OCI-LY7 (cell line): ENCODE measurements around the gene ANO6. TPM values are rescaled to one million over a fixed set of nuclear protein-coding genes. Genes with fewer than 3 reads are reported as not detected.

Experiments used
- BruUV-seq: library from RNA; stranded (reverse); fragments of 400-500 nt; replicated peaks from 2 replicates; lab custom pipeline; 2021; lab: Mats Ljungman, UMichigan
- CTCF ChIA-PET: fragments of 300-600 bp; sonication (Branson Sonifier 250); formaldehyde crosslinking; loops from one replicate; lab custom pipeline; 2022; ENCODE audit warnings: antibody characterized with exemption; ENCODE audit not compliant: unreplicated experiment; lab: Charles Lee
- POLR2A ChIA-PET: fragments of 300-600 bp; sonication (Branson Sonifier 250); formaldehyde crosslinking; loops from one replicate; lab custom pipeline; 2022; ENCODE audit warnings: antibody characterized with exemption; lab: Charles Lee
- DNase-seq: peaks from one replicate; pipeline ENCODE4 v3.0.0-alpha.2; 2015; ENCODE audit warnings: low spot score
- H2AFZ ChIP-seq: fragments of 200-600 bp; sonication (generic), shearing (Covaris generic); 2 replicates; pipeline ENCODE4 v1.6.1; 2014; ENCODE audit warnings: mild to moderate bottlenecking, antibody characterized with exemption, low read length, moderate library complexity
- H3K27ac ChIP-seq: fragments of 200-600 bp; sonication (generic); 2 replicates; pipeline ENCODE4 v1.5.1; 2014; ENCODE audit warnings: mixed run types, low read depth, mild to moderate bottlenecking, moderate library complexity, low read length, inconsistent platforms; ENCODE audit not compliant: poor library complexity, severe bottlenecking
- H3K36me3 ChIP-seq: fragments of 200-600 bp; sonication (generic); 2 replicates; pipeline ENCODE4 v1.6.1; 2014; ENCODE audit warnings: mild to moderate bottlenecking, antibody characterized with exemption, low read length, moderate library complexity, mixed read lengths; ENCODE audit not compliant: insufficient read depth
- H3K4me1 ChIP-seq: fragments of 200-600 bp; sonication (generic); 2 replicates; pipeline ENCODE4 v1.5.1; 2014; ENCODE audit warnings: mild to moderate bottlenecking, low read length; ENCODE audit not compliant: insufficient read depth, poor library complexity, severe bottlenecking
- H3K4me2 ChIP-seq: fragments of 200-600 bp; sonication (generic); 2 replicates; pipeline ENCODE4 v1.6.1; 2014; ENCODE audit warnings: mild to moderate bottlenecking, low read length
- H3K4me3 ChIP-seq: fragments of 200-600 bp; sonication (generic); 2 replicates; pipeline ENCODE4 v1.5.1; 2014; ENCODE audit warnings: mild to moderate bottlenecking, low read depth, low read length; ENCODE audit not compliant: poor library complexity, severe bottlenecking
- H3K79me2 ChIP-seq: fragments of 200-600 bp; sonication (generic); 2 replicates; pipeline ENCODE4 v1.6.1; 2016; ENCODE audit warnings: low read depth, mild to moderate bottlenecking, low read length, moderate library complexity, mixed read lengths; ENCODE audit not compliant: insufficient read depth
- H3K9me2 ChIP-seq: fragments of 200-600 bp; sonication (generic); 2 replicates; pipeline ENCODE4 v1.6.1; 2016; ENCODE audit warnings: mild to moderate bottlenecking, low read length, mixed read lengths; ENCODE audit not compliant: insufficient read depth
- H3K9me3 ChIP-seq: fragments of 200-600 bp; sonication (generic); 2 replicates; pipeline ENCODE4 v1.6.1; 2014; ENCODE audit warnings: mild to moderate bottlenecking, mixed run types, low read length, mixed read lengths
- H4K20me1 ChIP-seq: fragments of 200-600 bp; sonication (generic); 2 replicates; pipeline ENCODE4 v1.6.1; 2014; ENCODE audit warnings: mild to moderate bottlenecking, antibody characterized with exemption, low read length, moderate library complexity, mixed read lengths; ENCODE audit not compliant: insufficient read depth
- EZH2phosphoT487 ChIP-seq: fragments of 200-600 bp; sonication (generic); IDR thresholded peaks from 2 replicates; pipeline ENCODE4 v1.6.1; 2018; ENCODE audit warnings: low read depth, borderline replicate concordance, mild to moderate bottlenecking, mixed run types, antibody characterized with exemption, low read length, moderate library complexity, mixed read lengths
- intact Hi-C: fragments of 100-400 bp; cut with micrococcal nuclease; formaldehyde crosslinking; loops from one replicate; pipeline ENCODE4 v1.10.0; 2022; ENCODE audit not compliant: unreplicated experiment
- total RNA-seq, 2 experiments: library from RNA; depleted of rRNA in 1 of 2; stranded (reverse); fragments of >200 nt in 1 of 2; shearing (Covaris generic) in 1 of 2; gene quantifications; 2 replicates each; pipeline ENCODE4 v1.2.3, GENCODE V29; 2014 to 2022
- TF ChIP-seq, protein P1 (sequence below): fragments of 200-600 bp; sonication (generic); conservative IDR thresholded peaks from 2 replicates; pipeline ENCODE4 v1.5.1; 2014; ENCODE audit warnings: mild to moderate bottlenecking, antibody characterized with exemption, low read length, moderate library complexity, mixed read lengths

Gene ANO6
- total RNA-seq, 2 experiments from 2014 or later, result 15.0 to 17.7 TPM

DNA sequence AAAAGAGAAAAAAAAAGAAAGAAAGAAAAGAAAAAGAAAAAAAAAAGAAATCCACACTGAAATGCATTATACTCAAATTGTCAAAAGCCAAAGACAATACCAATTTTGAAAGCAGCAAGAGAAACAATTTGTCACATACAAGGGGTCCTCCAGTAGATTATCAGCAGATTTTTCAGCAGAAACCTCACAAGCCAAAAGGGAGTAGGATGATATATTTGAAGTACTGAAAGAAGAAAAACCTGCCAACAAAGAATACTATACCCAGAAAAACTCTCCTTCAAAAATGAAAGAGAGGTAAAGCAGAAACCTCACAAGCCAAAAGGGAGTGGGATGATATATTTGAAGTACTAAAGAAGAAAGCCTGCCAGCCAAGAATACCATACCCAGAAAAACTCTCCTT is 37.1 kb upstream of the ANO6 start:
- H4K20me1 ChIP-seq, result no peaks in the 10 kb centered on the region
- DNase-seq, result no peak
- CTCF ChIA-PET, result no interaction called here
- intact Hi-C loops, result loop anchor here (10.0 kb wide), 1 partner anchor 86 kb away; no protein-coding TSS in a partner anchor
- no peak overlapping the region for H3K4me3 ChIP-seq
- H3K4me1 ChIP-seq, result no peaks in the 10 kb centered on the region
- BruUV-seq, result no TSS peak
- H3K4me2 ChIP-seq, result no peak overlapping the region
- no peaks in the 10 kb centered on the region for H3K9me2 ChIP-seq
- H3K27ac ChIP-seq, result no peak overlapping the region
- H3K36me3 ChIP-seq, result no peaks in the 10 kb centered on the region
- POLR2A ChIA-PET, result no interaction called here
- H3K79me2 ChIP-seq, result no peaks in the 10 kb centered on the region
- H2AFZ ChIP-seq, result no peak overlapping the region
- TF ChIP-seq, protein P1, sequence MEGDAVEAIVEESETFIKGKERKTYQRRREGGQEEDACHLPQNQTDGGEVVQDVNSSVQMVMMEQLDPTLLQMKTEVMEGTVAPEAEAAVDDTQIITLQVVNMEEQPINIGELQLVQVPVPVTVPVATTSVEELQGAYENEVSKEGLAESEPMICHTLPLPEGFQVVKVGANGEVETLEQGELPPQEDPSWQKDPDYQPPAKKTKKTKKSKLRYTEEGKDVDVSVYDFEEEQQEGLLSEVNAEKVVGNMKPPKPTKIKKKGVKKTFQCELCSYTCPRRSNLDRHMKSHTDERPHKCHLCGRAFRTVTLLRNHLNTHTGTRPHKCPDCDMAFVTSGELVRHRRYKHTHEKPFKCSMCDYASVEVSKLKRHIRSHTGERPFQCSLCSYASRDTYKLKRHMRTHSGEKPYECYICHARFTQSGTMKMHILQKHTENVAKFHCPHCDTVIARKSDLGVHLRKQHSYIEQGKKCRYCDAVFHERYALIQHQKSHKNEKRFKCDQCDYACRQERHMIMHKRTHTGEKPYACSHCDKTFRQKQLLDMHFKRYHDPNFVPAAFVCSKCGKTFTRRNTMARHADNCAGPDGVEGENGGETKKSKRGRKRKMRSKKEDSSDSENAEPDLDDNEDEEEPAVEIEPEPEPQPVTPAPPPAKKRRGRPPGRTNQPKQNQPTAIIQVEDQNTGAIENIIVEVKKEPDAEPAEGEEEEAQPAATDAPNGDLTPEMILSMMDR, result no peak
- TF ChIP-seq EZH2phosphoT487, result no peak
- H3K9me3 ChIP-seq, result peaks cover 8% of the 10 kb centered on the region; the same call in 1 of the 2 replicates

DNA sequence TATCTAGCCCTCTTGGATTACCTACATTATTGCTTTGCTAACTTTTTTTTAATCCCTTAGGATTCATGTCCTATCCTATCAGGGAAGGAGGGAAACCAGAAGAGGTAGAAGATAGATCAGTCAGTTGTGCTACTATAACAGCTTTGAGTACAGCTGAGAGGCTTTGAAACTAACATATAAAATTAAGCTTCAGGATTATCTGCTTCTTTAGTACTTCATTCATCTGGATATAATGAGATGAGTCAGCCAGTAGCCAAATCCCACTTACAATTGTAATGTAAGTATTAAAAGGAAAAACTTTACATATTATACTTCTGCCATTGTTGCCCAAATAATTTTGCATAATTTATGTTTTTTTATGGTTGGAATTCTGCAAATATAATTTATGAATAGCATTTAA is 33.4 kb upstream of the ANO6 start:
- Histone ChIP-seq H3K9me3 (peaks cover 3% of the 10 kb centered on the region; the same call in 1 of the 2 replicates), H4K20me1 (no peaks in the 10 kb centered on the region), H3K9me2 (no peaks in the 10 kb centered on the region), H3K79me2 (no peaks in the 10 kb centered on the region), H3K36me3 (no peaks in the 10 kb centered on the region), H3K27ac (no peak overlapping the region), H3K4me2 (no peak overlapping the region), H3K4me1 (no peaks in the 10 kb centered on the region), H3K4me3 (no peak overlapping the region), H2AFZ (no peak overlapping the region)
- TF ChIP-seq EZH2phosphoT487, result no peak
- TF ChIP-seq, protein P1, result no peak
- ChIA-PET POLR2A (no interaction called here), CTCF (no interaction called here)
- no TSS peak for BruUV-seq
- no peak for DNase-seq
- intact Hi-C loops, result no loop called here

DNA sequence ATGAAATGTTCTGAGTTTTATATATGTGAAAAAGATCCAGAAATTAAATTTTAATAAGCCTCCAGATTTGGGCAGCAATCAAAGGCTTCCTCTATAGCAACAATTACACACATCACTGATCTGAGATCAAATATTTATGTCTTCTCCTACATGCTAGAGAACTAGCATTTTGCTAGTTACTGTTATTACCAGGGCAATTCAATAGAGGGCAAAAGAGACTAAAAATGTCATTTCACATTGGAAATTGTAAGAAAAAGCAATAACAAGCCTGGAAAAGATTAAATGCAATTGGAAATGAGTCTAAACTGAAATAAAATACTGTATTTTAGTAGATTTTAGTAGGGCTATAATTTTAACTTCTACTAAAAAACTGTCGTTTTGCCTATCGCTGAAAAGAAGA is 32.6 kb upstream of the ANO6 start:
- H3K4me2 ChIP-seq, result no peak overlapping the region
- CTCF ChIA-PET, result no interaction called here
- no peaks in the 10 kb centered on the region for H4K20me1 ChIP-seq
- H3K9me2 ChIP-seq, result no peaks in the 10 kb centered on the region
- no peak for TF ChIP-seq EZH2phosphoT487
- TF ChIP-seq, protein P1, result peak; percentile 61
- no TSS peak for BruUV-seq
- peaks cover 3% of the 10 kb centered on the region; the same call in 1 of the 2 replicates for H3K9me3 ChIP-seq
- no peak overlapping the region for H2AFZ ChIP-seq
- H3K79me2 ChIP-seq, result no peaks in the 10 kb centered on the region
- no peaks in the 10 kb centered on the region for H3K36me3 ChIP-seq
- POLR2A ChIA-PET, result no interaction called here
- no peak overlapping the region for H3K27ac ChIP-seq
- H3K4me1 ChIP-seq, result no peaks in the 10 kb centered on the region
- intact Hi-C loops, result no loop called here
- no peak overlapping the region for H3K4me3 ChIP-seq
- peak; percentile 5 for DNase-seq
